HepG2 (cell line): ENCODE measurements around the gene CAD. TPM values are rescaled to one million over a fixed set of nuclear protein-coding genes. Genes with fewer than 3 reads are reported as not detected.

Experiments used
- ARHGAP35 ChIP-seq: sonication (generic); formaldehyde crosslinking; IDR thresholded peaks from 2 replicates; pipeline ENCODE4 v1.9.0; 2022; ENCODE audit warnings: mild to moderate bottlenecking, inconsistent platforms, moderate library complexity, missing genetic modification reagents, borderline replicate concordance
- ARID4A ChIP-seq: sonication (generic); formaldehyde crosslinking; IDR thresholded peaks from 2 replicates; pipeline ENCODE4 v1.5.0; 2020; ENCODE audit warnings: mild to moderate bottlenecking, missing genetic modification reagents, borderline replicate concordance
- GPN1 ChIP-seq: sonication (generic); formaldehyde crosslinking; IDR thresholded peaks from 2 replicates; pipeline ENCODE4 v1.5.1; 2020; ENCODE audit warnings: missing genetic modification reagents, borderline replicate concordance
- GRHL1 ChIP-seq: sonication (generic); formaldehyde crosslinking; conservative IDR thresholded peaks from 2 replicates; pipeline ENCODE4 v1.8.0; 2022; ENCODE audit warnings: missing genetic modification reagents
- KAT7 ChIP-seq: IDR thresholded peaks from 2 replicates; pipeline ENCODE4 v1.6.1; 2018; ENCODE audit warnings: borderline replicate concordance, missing compliant biosample characterization
- KDM1A ChIP-seq: IDR thresholded peaks from 2 replicates; pipeline ENCODE4 v1.6.1; 2016; ENCODE audit warnings: missing compliant biosample characterization
- KDM5B ChIP-seq: sonication (generic); formaldehyde crosslinking; IDR thresholded peaks from 2 replicates; pipeline ENCODE4 v1.4.0; 2020; ENCODE audit warnings: missing genetic modification reagents, mild to moderate bottlenecking, borderline replicate concordance
- LBX2 ChIP-seq: sonication (generic); formaldehyde crosslinking; IDR thresholded peaks from 2 replicates; pipeline ENCODE4 v1.5.0; 2020; ENCODE audit warnings: missing genetic modification reagents, mild to moderate bottlenecking, borderline replicate concordance
- MTA1 ChIP-seq: sonication (generic); formaldehyde crosslinking; IDR thresholded peaks from 2 replicates; pipeline ENCODE4 v1.4.0; 2020; ENCODE audit warnings: missing genetic modification reagents, mild to moderate bottlenecking, borderline replicate concordance
- NAIF1 ChIP-seq: sonication (generic); formaldehyde crosslinking; IDR thresholded peaks from 2 replicates; pipeline ENCODE4 v1.5.0; 2020; ENCODE audit warnings: mild to moderate bottlenecking, missing genetic modification reagents, borderline replicate concordance
- SP4 ChIP-seq: sonication (generic); formaldehyde crosslinking; IDR thresholded peaks from 2 replicates; pipeline ENCODE4 v1.8.1; 2023; ENCODE audit warnings: mild to moderate bottlenecking, missing genetic modification reagents
- ZFP1 ChIP-seq: IDR thresholded peaks from 2 replicates; pipeline ENCODE4 v1.6.1; 2016
- ZNF441 ChIP-seq: sonication (generic); formaldehyde crosslinking; IDR thresholded peaks from 2 replicates; pipeline ENCODE4 v1.7.0; 2021; ENCODE audit warnings: missing genetic modification reagents, borderline replicate concordance
- ZNF549 ChIP-seq: sonication (generic); formaldehyde crosslinking; IDR thresholded peaks from 2 replicates; pipeline ENCODE4 v1.5.0; 2020; ENCODE audit warnings: missing genetic modification reagents
- ZNF782 ChIP-seq: sonication (generic); formaldehyde crosslinking; IDR thresholded peaks from 2 replicates; pipeline ENCODE4 v1.4.0; 2020; ENCODE audit warnings: missing genetic modification reagents, mild to moderate bottlenecking, borderline replicate concordance
- ZNF839 ChIP-seq: sonication (generic); formaldehyde crosslinking; IDR thresholded peaks from 2 replicates; pipeline ENCODE4 v1.4.0; 2020; ENCODE audit warnings: missing genetic modification reagents, mild to moderate bottlenecking, borderline replicate concordance
- ZNF883 ChIP-seq: sonication (generic); formaldehyde crosslinking; IDR thresholded peaks from 2 replicates; pipeline ENCODE4 v1.5.1; 2020; ENCODE audit warnings: mild to moderate bottlenecking, missing genetic modification reagents; ENCODE audit errors: not compliant biosample characterization
- polyA plus RNA-seq, 8 experiments: library from polyadenylated mRNA; depleted of rRNA in 3 of 8; stranded (reverse) in 7 of 8; unstranded in 1 of 8; fragments of >200 nt; fragmentation: Illumina TruSeq in 4 of 8; extraction: Trizol in 4 of 8; gene quantifications; 2 replicates each; pipeline versions ENCODE4 v1.2.1 to v1.2.3, GENCODE V29; 2011 to 2016; ENCODE audit warnings: low read depth in 4 of 8, missing spikeins in 1 of 8, mixed read lengths in 1 of 8; ENCODE audit not compliant: insufficient read depth in 1 of 8
- total RNA-seq, 5 experiments: library from RNA; depleted of rRNA; stranded (reverse); fragments of >200 nt; fragmentation: Illumina TruSeq; extraction: Trizol; gene quantifications; 2 replicates each; pipeline ENCODE4 v1.2.3, GENCODE V29; 2016; ENCODE audit warnings: low read depth in 1 of 5
- TF ChIP-seq, protein P1 (sequence below): sonication (generic); formaldehyde crosslinking; IDR thresholded peaks from 2 replicates; pipeline ENCODE4 v1.9.0; 2021; ENCODE audit warnings: missing genetic modification reagents, mild to moderate bottlenecking, borderline replicate concordance
- TF ChIP-seq, protein P2 (sequence below): sonication (generic); formaldehyde crosslinking; IDR thresholded peaks from 2 replicates; pipeline ENCODE4 v1.8.0; 2022; ENCODE audit warnings: mild to moderate bottlenecking, missing genetic modification reagents, borderline replicate concordance

Gene CAD
- total and polyA plus RNA-seq, 2 of the 13 experiments (the other 11 are each of a cell fraction or from before 2014, with no cell fraction given): 21.7 to 37.0 TPM

DNA sequence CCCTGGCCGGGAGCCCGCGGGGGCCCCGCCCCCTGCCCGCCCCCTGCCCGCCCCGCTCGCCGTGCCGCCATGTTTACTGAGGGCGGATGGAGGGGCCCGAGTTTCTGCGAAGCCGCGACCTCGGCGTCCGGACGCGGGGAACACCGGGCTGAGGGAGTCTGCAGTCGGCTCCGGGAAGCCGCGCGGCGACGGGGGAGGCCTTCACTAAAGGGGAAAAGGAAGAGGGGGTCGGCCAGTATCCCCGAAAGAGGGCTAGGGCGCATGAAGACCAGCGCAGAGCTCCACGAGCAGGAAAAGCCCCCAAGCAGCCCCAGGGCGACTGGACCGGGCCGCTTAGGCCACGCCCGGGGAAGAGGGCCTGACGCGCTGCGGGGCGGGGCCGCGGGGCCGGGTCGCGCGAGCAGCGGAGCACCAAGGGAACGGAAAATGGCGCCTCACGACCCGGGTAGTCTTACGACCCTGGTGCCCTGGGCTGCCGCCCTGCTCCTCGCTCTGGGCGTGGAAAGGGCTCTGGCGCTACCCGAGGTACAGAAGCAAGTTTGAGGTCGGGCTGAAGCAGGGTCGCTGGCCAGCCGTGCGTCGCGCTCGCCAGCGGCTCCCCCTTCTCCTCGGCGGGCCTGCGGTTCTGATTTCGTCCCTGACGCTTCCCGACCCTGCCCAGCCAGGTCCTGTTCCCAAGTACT, 5.1 kb upstream of the CAD start, which contains the start of the genes ATRAID and SLC5A6 (continued):
- TF ChIP-seq GRHL1 (CRISPR knock-in tag): no peak
- no peak; the same call in 1 of the 2 replicates for TF ChIP-seq ARHGAP35 (CRISPR knock-in tag)
- 0 out of 2 replicates have a peak, but pooled peaks have one; percentile 19 for TF ChIP-seq KDM1A (CRISPR knock-in tag)
- TF ChIP-seq MTA1 (CRISPR knock-in tag): peak; percentile 69; the same call in 1 of the 2 replicates
- TF ChIP-seq KDM5B (CRISPR knock-in tag): peak; percentile 83; the same call in 1 of the 2 replicates
- TF ChIP-seq GPN1 (CRISPR knock-in tag): 0 out of 2 replicates have a peak, but pooled peaks have one; percentile 57
- TF ChIP-seq SP4: peak; percentile 78
- TF ChIP-seq KAT7 (CRISPR knock-in tag): peak; percentile 96
- no peak; the same call in 1 of the 2 replicates for TF ChIP-seq ZNF441
- peak; percentile 58 for TF ChIP-seq ZNF883 (CRISPR knock-in tag)
- no peak for TF ChIP-seq ZNF549 (CRISPR knock-in tag)
- TF ChIP-seq ARID4A: peak; percentile 77
- TF ChIP-seq LBX2 (CRISPR knock-in tag): no peak
- TF ChIP-seq ZFP1 (CRISPR knock-in tag): no peak
- TF ChIP-seq, protein P1, sequence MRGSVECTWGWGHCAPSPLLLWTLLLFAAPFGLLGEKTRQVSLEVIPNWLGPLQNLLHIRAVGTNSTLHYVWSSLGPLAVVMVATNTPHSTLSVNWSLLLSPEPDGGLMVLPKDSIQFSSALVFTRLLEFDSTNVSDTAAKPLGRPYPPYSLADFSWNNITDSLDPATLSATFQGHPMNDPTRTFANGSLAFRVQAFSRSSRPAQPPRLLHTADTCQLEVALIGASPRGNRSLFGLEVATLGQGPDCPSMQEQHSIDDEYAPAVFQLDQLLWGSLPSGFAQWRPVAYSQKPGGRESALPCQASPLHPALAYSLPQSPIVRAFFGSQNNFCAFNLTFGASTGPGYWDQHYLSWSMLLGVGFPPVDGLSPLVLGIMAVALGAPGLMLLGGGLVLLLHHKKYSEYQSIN (CRISPR knock-in tag): no peak; the same call in 1 of the 2 replicates
- TF ChIP-seq ZNF782: peak; percentile 44
- no peak for TF ChIP-seq ZNF839
- TF ChIP-seq, protein P2, sequence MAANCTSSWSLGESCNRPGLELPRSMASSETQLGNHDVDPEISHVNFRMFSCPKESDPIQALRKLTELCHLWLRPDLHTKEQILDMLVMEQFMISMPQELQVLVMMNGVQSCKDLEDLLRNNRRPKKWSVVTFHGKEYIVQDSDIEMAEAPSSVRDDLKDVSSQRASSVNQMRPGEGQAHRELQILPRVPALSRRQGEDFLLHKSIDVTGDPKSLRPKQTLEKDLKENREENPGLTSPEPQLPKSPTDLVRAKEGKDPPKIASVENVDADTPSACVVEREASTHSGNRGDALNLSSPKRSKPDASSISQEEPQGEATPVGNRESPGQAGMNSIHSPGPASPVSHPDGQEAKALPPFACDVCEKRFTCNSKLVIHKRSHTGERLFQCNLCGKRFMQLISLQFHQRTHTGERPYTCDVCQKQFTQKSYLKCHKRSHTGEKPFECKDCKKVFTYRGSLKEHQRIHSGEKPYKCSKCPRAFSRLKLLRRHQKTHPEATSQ: no peak
- peak; percentile 90; the same call in 1 of the 2 replicates for TF ChIP-seq NAIF1 (CRISPR knock-in tag)
